Liver (tissue), 9 donors: ENCODE results near the gene TNS3. TPM values are rescaled to one million over a fixed set of nuclear protein-coding genes. Genes with fewer than 3 reads are reported as not detected.

Experiments used
- DNase-seq: peaks from one replicate; pipeline ENCODE4 v3.0.0-alpha.2; 2017; ENCODE audit warnings: low spot score
- H3K27ac ChIP-seq, 2 donors: one replicate each; pipeline ENCODE4 v1.7.0; 2013; ENCODE audit warnings: inconsistent platforms in 2 of 2, low read length in 2 of 2, control low read depth in 1 of 2, low read depth in 1 of 2, mild to moderate bottlenecking in 1 of 2
- H3K27me3 ChIP-seq, 4 donors: one replicate each; pipeline versions ENCODE4 v1.6.1 to v1.7.0; 2013; ENCODE audit warnings: low read length in 3 of 4, inconsistent platforms in 1 of 4, mild to moderate bottlenecking in 1 of 4, moderate library complexity in 1 of 4; ENCODE audit not compliant: control insufficient read depth in 4 of 4, insufficient read depth in 4 of 4
- H3K36me3 ChIP-seq, 4 donors: one replicate each; pipeline versions ENCODE4 v1.6.1 to v1.7.0; 2013; ENCODE audit warnings: low read length in 3 of 4, mild to moderate bottlenecking in 3 of 4, low read depth in 1 of 4, moderate library complexity in 1 of 4; ENCODE audit not compliant: control insufficient read depth in 4 of 4, insufficient read depth in 3 of 4
- H3K4me1 ChIP-seq, 4 donors: one replicate each; pipeline versions ENCODE4 v1.6.1 to v1.7.0; 2013; ENCODE audit warnings: low read length in 3 of 4, mild to moderate bottlenecking in 3 of 4, moderate library complexity in 1 of 4; ENCODE audit not compliant: control insufficient read depth in 4 of 4, insufficient read depth in 4 of 4
- H3K4me3 ChIP-seq, 3 donors: one replicate each; pipeline versions ENCODE4 v1.6.1 to v1.7.0; 2013; ENCODE audit warnings: low read length in 3 of 3, control low read depth in 1 of 3, low read depth in 1 of 3, mild to moderate bottlenecking in 1 of 3
- H3K9ac ChIP-seq, 2 donors: one replicate each; pipeline ENCODE4 v1.7.0; 2013; ENCODE audit warnings: low read length in 2 of 2, mild to moderate bottlenecking in 2 of 2, moderate library complexity in 2 of 2, control low read depth in 1 of 2, low read depth in 1 of 2
- H3K9me3 ChIP-seq, 4 donors: one replicate each; pipeline versions ENCODE4 v1.6.1 to v1.7.0; 2013; ENCODE audit warnings: low read length in 3 of 4; ENCODE audit not compliant: control insufficient read depth in 4 of 4
- CTCF ChIP-seq: fragments of 150-350 bp; IDR thresholded peaks from 2 replicates; pipeline ENCODE4 v1.5.1; 2017; ENCODE audit warnings: improper control_type of control experiment, low read depth, low read length; ENCODE audit not compliant: missing input control
- EGR1 ChIP-seq, 2 donors: IDR thresholded peaks; 2 replicates each; pipeline ENCODE4 v1.6.1; 2016 to 2018; ENCODE audit warnings: antibody characterized with exemption in 2 of 2, low read depth in 2 of 2
- FOXA1 ChIP-seq: IDR thresholded peaks from 2 replicates; pipeline ENCODE4 v1.6.1; 2016; ENCODE audit warnings: antibody characterized with exemption
- FOXA2 ChIP-seq: IDR thresholded peaks from 2 replicates; pipeline ENCODE4 v1.6.1; 2016; ENCODE audit warnings: antibody characterized with exemption
- GABPA ChIP-seq, 2 donors: IDR thresholded peaks in 1 of 2; conservative IDR thresholded peaks in 1 of 2; 2 replicates each; pipeline ENCODE4 v1.6.1; 2016; ENCODE audit warnings: antibody characterized with exemption in 2 of 2, mild to moderate bottlenecking in 1 of 2, moderate library complexity in 1 of 2
- HNF4A ChIP-seq, 2 donors: conservative IDR thresholded peaks; 2 replicates each; pipeline ENCODE4 v1.6.1; 2016; ENCODE audit warnings: antibody characterized with exemption in 2 of 2, mild to moderate bottlenecking in 2 of 2
- HNF4G ChIP-seq: IDR thresholded peaks from 2 replicates; pipeline ENCODE4 v1.6.1; 2016; ENCODE audit warnings: antibody characterized with exemption
- JUND ChIP-seq, 2 donors: IDR thresholded peaks; 2 replicates each; pipeline ENCODE4 v1.6.1; 2016; ENCODE audit warnings: antibody characterized with exemption in 2 of 2
- NR2F2 ChIP-seq: IDR thresholded peaks from 2 replicates; pipeline ENCODE4 v1.6.1; 2016; ENCODE audit warnings: antibody characterized with exemption
- REST ChIP-seq: IDR thresholded peaks from 2 replicates; pipeline ENCODE4 v1.6.1; 2016; ENCODE audit warnings: antibody characterized with exemption, mild to moderate bottlenecking
- RXRA ChIP-seq, 2 donors: IDR thresholded peaks; 2 replicates each; pipeline ENCODE4 v1.6.1; 2017 to 2018; ENCODE audit warnings: antibody characterized with exemption in 2 of 2, mild to moderate bottlenecking in 1 of 2
- TAF1 ChIP-seq: conservative IDR thresholded peaks from 2 replicates; pipeline ENCODE4 v1.6.1; 2016; ENCODE audit warnings: antibody characterized with exemption, mild to moderate bottlenecking
- YY1 ChIP-seq: IDR thresholded peaks from 2 replicates; pipeline ENCODE4 v1.6.1; 2016; ENCODE audit warnings: antibody characterized with exemption, mild to moderate bottlenecking
- WGBS: extraction: QIAGEN DNeasy Blood & Tissue Kit; methylation state at CpG from one replicate; pipeline ENCODE4 v1.1.7; 2013; 5-methylcytosine and 5-hydroxymethylcytosine counted together
- polyA plus RNA-seq, 2 donors: library from polyadenylated mRNA; stranded (reverse) in 1 of 2; unstranded in 1 of 2; fragments of 200-250 nt in 1 of 2; fragments of >200 nt in 1 of 2; fragmentation: Nextera tagmentation in 1 of 2; extraction: Ambion mirVana in 1 of 2; gene quantifications; one replicate each; pipeline versions ENCODE4 v1.2.1 to v1.2.3, GENCODE V29; 2013 to 2015
- total RNA-seq, 2 donors: library from RNA; depleted of rRNA; stranded (reverse); fragments of >200 nt; gene quantifications; one replicate each; pipeline ENCODE4 v1.2.3, GENCODE V29; 2014
- TF ChIP-seq, protein P1 (sequence below): IDR thresholded peaks from 2 replicates; pipeline ENCODE4 v1.6.1; 2016; ENCODE audit warnings: antibody characterized with exemption
- TF ChIP-seq, protein P2 (sequence below): IDR thresholded peaks from 2 replicates; pipeline ENCODE4 v1.6.1; 2016; ENCODE audit warnings: antibody characterized with exemption
- donor health status: healthy.
- donor health status: healthy.
- donor health status: healthy.
- donor health status: healthy.
- donor health status: healthy.

The TNS3 gene
- total and polyA plus RNA-seq, 4 donors, result 16.8 to 100 (median 29.5) TPM

- Histone ChIP-seq H3K36me3 (peaks cover 2 to 55% (median 23%) of the 10 kb centered on the region in 4 donors), H3K9ac (no peak overlapping the region), H3K9me3 (no peaks in the 10 kb centered on the region), H3K4me1 (peaks cover 0 to 7% (median 2%) of the 10 kb centered on the region in 4 donors), H3K27ac (no peak overlapping the region), H3K27me3 (no peaks in the 10 kb centered on the region), H3K4me3 (no peak overlapping the region)
- TF ChIP-seq FOXA2 (no peak), NR2F2 (no peak), HNF4G (no peak), REST (no peak), JUND (IDR thresholded peaks at IDR 0.05) (no peak), HNF4A (conservative IDR thresholded peaks at IDR 0.05) (no peak), FOXA1 (no peak), RXRA (IDR thresholded peaks at IDR 0.05) (no peak), CTCF (no peak), GABPA (IDR thresholded peaks at IDR 0.05 in 1 of 2, conservative IDR thresholded peaks at IDR 0.05 in 1 of 2) (no peak), YY1 (no peak), TAF1 (no peak), EGR1 (IDR thresholded peaks at IDR 0.05; ENCODE audit: low read depth in 2 of 2) (no peak)
- TF ChIP-seq, protein P1, sequence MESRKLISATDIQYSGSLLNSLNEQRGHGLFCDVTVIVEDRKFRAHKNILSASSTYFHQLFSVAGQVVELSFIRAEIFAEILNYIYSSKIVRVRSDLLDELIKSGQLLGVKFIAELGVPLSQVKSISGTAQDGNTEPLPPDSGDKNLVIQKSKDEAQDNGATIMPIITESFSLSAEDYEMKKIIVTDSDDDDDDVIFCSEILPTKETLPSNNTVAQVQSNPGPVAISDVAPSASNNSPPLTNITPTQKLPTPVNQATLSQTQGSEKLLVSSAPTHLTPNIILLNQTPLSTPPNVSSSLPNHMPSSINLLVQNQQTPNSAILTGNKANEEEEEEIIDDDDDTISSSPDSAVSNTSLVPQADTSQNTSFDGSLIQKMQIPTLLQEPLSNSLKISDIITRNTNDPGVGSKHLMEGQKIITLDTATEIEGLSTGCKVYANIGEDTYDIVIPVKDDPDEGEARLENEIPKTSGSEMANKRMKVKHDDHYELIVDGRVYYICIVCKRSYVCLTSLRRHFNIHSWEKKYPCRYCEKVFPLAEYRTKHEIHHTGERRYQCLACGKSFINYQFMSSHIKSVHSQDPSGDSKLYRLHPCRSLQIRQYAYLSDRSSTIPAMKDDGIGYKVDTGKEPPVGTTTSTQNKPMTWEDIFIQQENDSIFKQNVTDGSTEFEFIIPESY, result no peak
- TF ChIP-seq, protein P2, sequence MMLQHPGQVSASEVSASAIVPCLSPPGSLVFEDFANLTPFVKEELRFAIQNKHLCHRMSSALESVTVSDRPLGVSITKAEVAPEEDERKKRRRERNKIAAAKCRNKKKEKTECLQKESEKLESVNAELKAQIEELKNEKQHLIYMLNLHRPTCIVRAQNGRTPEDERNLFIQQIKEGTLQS, result no peak
- 79% methylated on average over 6 of the region's 6 CpGs for WGBS
- DNase-seq, result no peak
Observed at GRCh38 chr7:47381134-47381495, 200.8 kb downstream of the TNS3 start.

- WGBS, result 77% methylated on average over 15 of the region's 15 CpGs
- Histone ChIP-seq H3K4me1 (peaks cover 0 to 10% (median 2%) of the 10 kb centered on the region in 4 donors), H3K27me3 (no peaks in the 10 kb centered on the region), H3K4me3 (no peak overlapping the region), H3K9ac (no peak overlapping the region), H3K27ac (no peak overlapping the region), H3K36me3 (peaks cover 4 to 55% (median 23%) of the 10 kb centered on the region in 4 donors), H3K9me3 (no peaks in the 10 kb centered on the region)
- no peak for DNase-seq
- TF ChIP-seq HNF4A (conservative IDR thresholded peaks at IDR 0.05) (peak in 1 of 2 donors; percentile 7), FOXA1 (no peak)
Observed at GRCh38 chr7:47380325-47381133, 201.4 kb downstream of the TNS3 start.
